Upper lobe of left lung (tissue), 4 donors: ENCODE data around the gene KCNK13.

ENCODE experiments used
- EP300 ChIP-seq, 4 donors: sonication (generic); formaldehyde crosslinking; IDR thresholded peaks; one replicate each; pipeline ENCODE4 v1.5.1; 2017; ENCODE audit warnings: antibody characterized with exemption in 4 of 4, control low read depth in 2 of 4
- POLR2A ChIP-seq, 4 donors: fragments of 450-650 bp; IDR thresholded peaks; one replicate each; pipeline ENCODE4 v1.5.1; 2016 to 2017; ENCODE audit warnings: antibody characterized with exemption in 4 of 4, mild to moderate bottlenecking in 2 of 4
- POLR2AphosphoS5 ChIP-seq, 2 donors: sonication (generic); formaldehyde crosslinking; IDR thresholded peaks; one replicate each; pipeline ENCODE4 v1.5.1; 2017; ENCODE audit warnings: antibody characterized with exemption in 2 of 2
- TF ChIP-seq, protein P1 (sequence below), 6 experiments: fragments of 450-650 bp in 4 of 6; fragments of 200-600 bp in 2 of 6; sonication (generic) in 2 of 6; IDR thresholded peaks; one replicate each; pipeline ENCODE4 v1.5.1; 2016 to 2019; ENCODE audit warnings: antibody characterized with exemption in 6 of 6

DNA sequence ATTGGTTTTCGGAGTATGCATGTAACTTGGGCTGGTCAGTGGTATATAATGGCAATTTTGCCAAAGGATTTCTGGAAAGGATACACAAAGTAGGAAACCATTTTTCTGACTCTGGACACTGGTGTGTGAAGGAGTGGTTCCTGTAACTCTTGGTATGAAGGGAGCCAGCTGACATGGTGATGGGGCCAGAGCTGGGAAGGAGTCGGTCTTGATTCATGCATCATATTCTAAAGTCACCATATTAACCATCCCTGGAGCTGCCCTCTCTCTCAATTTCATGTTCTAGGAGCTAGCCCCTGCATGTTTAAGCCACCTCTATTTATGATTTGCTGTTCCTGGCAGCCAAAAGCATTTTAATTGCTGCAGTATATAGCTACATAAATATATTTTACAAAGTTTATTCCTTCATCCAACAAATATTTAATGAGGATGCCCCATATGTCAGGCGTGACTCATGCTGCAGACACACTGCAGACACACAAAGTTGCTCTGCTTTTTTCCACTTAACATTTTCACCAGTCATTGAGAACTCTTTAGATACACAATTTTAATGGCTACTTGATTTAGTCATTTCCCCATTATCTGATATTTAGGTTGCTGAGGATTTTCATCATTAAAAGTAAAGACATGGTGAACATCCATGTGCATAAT, 115.9 kb downstream of the KCNK13 start:
- TF ChIP-seq, protein P1, sequence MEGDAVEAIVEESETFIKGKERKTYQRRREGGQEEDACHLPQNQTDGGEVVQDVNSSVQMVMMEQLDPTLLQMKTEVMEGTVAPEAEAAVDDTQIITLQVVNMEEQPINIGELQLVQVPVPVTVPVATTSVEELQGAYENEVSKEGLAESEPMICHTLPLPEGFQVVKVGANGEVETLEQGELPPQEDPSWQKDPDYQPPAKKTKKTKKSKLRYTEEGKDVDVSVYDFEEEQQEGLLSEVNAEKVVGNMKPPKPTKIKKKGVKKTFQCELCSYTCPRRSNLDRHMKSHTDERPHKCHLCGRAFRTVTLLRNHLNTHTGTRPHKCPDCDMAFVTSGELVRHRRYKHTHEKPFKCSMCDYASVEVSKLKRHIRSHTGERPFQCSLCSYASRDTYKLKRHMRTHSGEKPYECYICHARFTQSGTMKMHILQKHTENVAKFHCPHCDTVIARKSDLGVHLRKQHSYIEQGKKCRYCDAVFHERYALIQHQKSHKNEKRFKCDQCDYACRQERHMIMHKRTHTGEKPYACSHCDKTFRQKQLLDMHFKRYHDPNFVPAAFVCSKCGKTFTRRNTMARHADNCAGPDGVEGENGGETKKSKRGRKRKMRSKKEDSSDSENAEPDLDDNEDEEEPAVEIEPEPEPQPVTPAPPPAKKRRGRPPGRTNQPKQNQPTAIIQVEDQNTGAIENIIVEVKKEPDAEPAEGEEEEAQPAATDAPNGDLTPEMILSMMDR (IDR thresholded peaks at IDR 0.05): no peak
- no peak for TF ChIP-seq POLR2A (IDR thresholded peaks at IDR 0.05)
- TF ChIP-seq POLR2AphosphoS5 (IDR thresholded peaks at IDR 0.05): no peak
- TF ChIP-seq EP300 (IDR thresholded peaks at IDR 0.05): no peak
